MM.1S (cell line): ENCODE data around the gene IL13RA2.

Experiments
- DNase-seq: peaks from one replicate; pipeline ENCODE4 v3.0.0-alpha.2; 2015
- H2AFZ ChIP-seq: fragments of 300-600 bp; sonication (generic); 2 replicates; pipeline ENCODE4 v1.6.0; 2016; ENCODE audit warnings: antibody characterized with exemption, low read length
- H3F3A ChIP-seq: fragments of 300-600 bp; sonication (generic); 2 replicates; pipeline ENCODE4 v1.6.1; 2016; ENCODE audit warnings: mild to moderate bottlenecking, antibody characterized with exemption, low read length, moderate library complexity, mixed read lengths; ENCODE audit not compliant: insufficient read depth
- H3K27ac ChIP-seq: fragments of 300-600 bp; sonication (generic); 2 replicates; pipeline ENCODE4 v1.5.1; 2016; ENCODE audit warnings: mild to moderate bottlenecking, low read length
- H3K27me3 ChIP-seq: fragments of 300-600 bp; sonication (generic); replicated peaks from 2 replicates; pipeline ENCODE4 v1.6.0; 2016; ENCODE audit warnings: low read length; ENCODE audit not compliant: insufficient read depth
- H3K36me3 ChIP-seq: fragments of 300-600 bp; sonication (generic); replicated peaks from 2 replicates; pipeline ENCODE4 v1.6.1; 2016; ENCODE audit warnings: mild to moderate bottlenecking, low read length, mixed read lengths; ENCODE audit not compliant: insufficient read depth
- H3K4me1 ChIP-seq: fragments of 300-600 bp; sonication (generic); 2 replicates; pipeline ENCODE4 v1.6.1; 2016; ENCODE audit warnings: low read length, mixed read lengths
- H3K4me2 ChIP-seq: fragments of 300-600 bp; sonication (generic); 2 replicates; pipeline ENCODE4 v1.6.0; 2016; ENCODE audit warnings: low read depth, low read length
- H3K4me3 ChIP-seq: fragments of 300-600 bp; sonication (generic); 2 replicates; pipeline ENCODE4 v1.5.1; 2016; ENCODE audit warnings: low read length, mixed read lengths
- H3K79me2 ChIP-seq: fragments of 300-600 bp; sonication (generic); 2 replicates; pipeline ENCODE4 v1.6.1; 2016; ENCODE audit warnings: mixed run types, low read length, mixed read lengths
- H3K9ac ChIP-seq: fragments of 300-600 bp; sonication (generic); 2 replicates; pipeline ENCODE4 v1.6.1; 2016; ENCODE audit warnings: low read length, mixed read lengths
- H3K9me2 ChIP-seq: fragments of 300-600 bp; sonication (generic); replicated peaks from 2 replicates; pipeline ENCODE4 v1.6.1; 2016; ENCODE audit warnings: mild to moderate bottlenecking, low read length, mixed read lengths; ENCODE audit not compliant: insufficient read depth
- H3K9me3 ChIP-seq: fragments of 300-600 bp; sonication (generic); replicated peaks from 2 replicates; pipeline ENCODE4 v1.6.1; 2016; ENCODE audit warnings: mild to moderate bottlenecking, low read length, mixed read lengths; ENCODE audit not compliant: insufficient read depth
- H4K20me1 ChIP-seq: fragments of 300-600 bp; sonication (generic); 2 replicates; pipeline ENCODE4 v1.6.1; 2016; ENCODE audit warnings: mild to moderate bottlenecking, low read length, moderate library complexity, mixed read lengths; ENCODE audit not compliant: insufficient read depth
- CTCF ChIP-seq: fragments of 300-600 bp; sonication (generic); IDR thresholded peaks from 2 replicates; pipeline ENCODE4 v1.5.1; 2016; ENCODE audit warnings: antibody characterized with exemption, low read length, mixed read lengths
- EZH2 ChIP-seq: fragments of 300-600 bp; sonication (generic); optimal IDR thresholded peaks from 2 replicates; pipeline ENCODE3; 2017; ENCODE audit warnings: low read depth, mild to moderate bottlenecking, antibody characterized with exemption, low read length, mixed read lengths
- EZH2phosphoT487 ChIP-seq: fragments of 300-600 bp; sonication (generic); IDR thresholded peaks from 2 replicates; pipeline ENCODE4 v1.6.1; 2018; ENCODE audit warnings: antibody characterized with exemption, low read length

Gene IL13RA2

GRCh38 chrX:115023139-115023538 is 5.7 kb upstream of the IL13RA2 start:
- Histone ChIP-seq H3K79me2 (no peaks in the 10 kb centered on the region), H3K36me3 (no peaks in the 10 kb centered on the region), H3K9me2 (no peaks in the 10 kb centered on the region), H3K27ac (no peak overlapping the region), H4K20me1 (no peaks in the 10 kb centered on the region), H3K27me3 (no peaks in the 10 kb centered on the region), H3K9ac (no peak overlapping the region), H3F3A (no peaks in the 10 kb centered on the region), H3K4me2 (no peak overlapping the region), H3K4me1 (no peaks in the 10 kb centered on the region), H3K4me3 (no peak overlapping the region), H3K9me3 (no peaks in the 10 kb centered on the region), H2AFZ (no peak overlapping the region)
- TF ChIP-seq CTCF (no peak), EZH2 (no peak), EZH2phosphoT487 (no peak)
- DNase-seq = no peak

- DNase-seq = no peak
- no peak overlapping the region for H3K9ac ChIP-seq
- no peaks in the 10 kb centered on the region for H3K9me3 ChIP-seq
- no peaks in the 10 kb centered on the region for H3K27me3 ChIP-seq
- H3K27ac ChIP-seq = no peak overlapping the region
- TF ChIP-seq EZH2 (no peak), EZH2phosphoT487 (no peak), CTCF (no peak)
- no peaks in the 10 kb centered on the region for H3F3A ChIP-seq
- no peaks in the 10 kb centered on the region for H3K9me2 ChIP-seq
- no peaks in the 10 kb centered on the region for H3K4me1 ChIP-seq
- no peaks in the 10 kb centered on the region for H3K36me3 ChIP-seq
- H3K79me2 ChIP-seq = no peaks in the 10 kb centered on the region
- no peak overlapping the region for H2AFZ ChIP-seq
- H3K4me2 ChIP-seq = no peak overlapping the region
- H3K4me3 ChIP-seq = no peak overlapping the region
- no peaks in the 10 kb centered on the region for H4K20me1 ChIP-seq
Observed at GRCh38 chrX:115021121-115021520, 3.7 kb upstream of the IL13RA2 start.

GRCh38 chrX:115018944-115019343 is 1.5 kb upstream of the IL13RA2 start:
- Histone ChIP-seq H3K9ac (no peak overlapping the region), H3K4me1 (no peaks in the 10 kb centered on the region), H3K9me2 (no peaks in the 10 kb centered on the region), H3K9me3 (no peaks in the 10 kb centered on the region), H3K27me3 (no peaks in the 10 kb centered on the region), H3F3A (no peaks in the 10 kb centered on the region), H3K27ac (no peak overlapping the region), H3K4me2 (no peak overlapping the region), H3K36me3 (no peaks in the 10 kb centered on the region), H3K79me2 (no peaks in the 10 kb centered on the region), H3K4me3 (no peak overlapping the region), H4K20me1 (no peaks in the 10 kb centered on the region), H2AFZ (no peak overlapping the region)
- TF ChIP-seq EZH2phosphoT487 = no peak
- no peak for TF ChIP-seq CTCF
- no peak for DNase-seq
